Muscle layer of duodenum (tissue), 2 donors: ENCODE measurements around the gene FBXO31.
A peak's percentile ranks its signal among the peaks of the same experiment; 100 is the strongest.

Experiments
- H3K27ac ChIP-seq: one replicate; pipeline ENCODE4 v1.7.0; 2013; ENCODE audit warnings: mild to moderate bottlenecking, low read length
- H3K27me3 ChIP-seq: one replicate; pipeline ENCODE4 v1.7.0; 2013; ENCODE audit warnings: low read depth, mild to moderate bottlenecking, control low read depth, low read length
- H3K36me3 ChIP-seq, 2 donors: one replicate each; pipeline ENCODE4 v1.7.0; 2013; ENCODE audit warnings: low read length in 2 of 2, control low read depth in 1 of 2, mild to moderate bottlenecking in 1 of 2; ENCODE audit not compliant: insufficient read depth in 2 of 2, control insufficient read depth in 1 of 2
- H3K4me1 ChIP-seq, 2 donors: one replicate each; pipeline ENCODE4 v1.7.0; 2013; ENCODE audit warnings: low read length in 2 of 2, mild to moderate bottlenecking in 2 of 2, control low read depth in 1 of 2, moderate library complexity in 1 of 2; ENCODE audit not compliant: insufficient read depth in 2 of 2, control insufficient read depth in 1 of 2
- H3K4me3 ChIP-seq, 2 donors: one replicate each; pipeline ENCODE4 v1.7.0; 2013; ENCODE audit warnings: low read length in 2 of 2, low read depth in 1 of 2, mild to moderate bottlenecking in 1 of 2
- H3K9me3 ChIP-seq, 2 donors: one replicate each; pipeline ENCODE4 v1.7.0; 2013; ENCODE audit warnings: low read length in 2 of 2, control low read depth in 1 of 2, mild to moderate bottlenecking in 1 of 2; ENCODE audit not compliant: control insufficient read depth in 1 of 2
- donor health status: healthy.

Gene FBXO31

GRCh38 chr16:87321336-87322107 is 62.1 kb downstream of the FBXO31 start:
- H3K4me3 ChIP-seq: no peak overlapping the region
- no peaks in the 10 kb centered on the region for H3K9me3 ChIP-seq
- H3K27me3 ChIP-seq: no peaks in the 10 kb centered on the region
- H3K27ac ChIP-seq: no peak overlapping the region
- peaks cover 0 to 16% of the 10 kb centered on the region in 2 donors for H3K4me1 ChIP-seq
- peaks cover 0 to 2% of the 10 kb centered on the region in 2 donors for H3K36me3 ChIP-seq

DNA sequence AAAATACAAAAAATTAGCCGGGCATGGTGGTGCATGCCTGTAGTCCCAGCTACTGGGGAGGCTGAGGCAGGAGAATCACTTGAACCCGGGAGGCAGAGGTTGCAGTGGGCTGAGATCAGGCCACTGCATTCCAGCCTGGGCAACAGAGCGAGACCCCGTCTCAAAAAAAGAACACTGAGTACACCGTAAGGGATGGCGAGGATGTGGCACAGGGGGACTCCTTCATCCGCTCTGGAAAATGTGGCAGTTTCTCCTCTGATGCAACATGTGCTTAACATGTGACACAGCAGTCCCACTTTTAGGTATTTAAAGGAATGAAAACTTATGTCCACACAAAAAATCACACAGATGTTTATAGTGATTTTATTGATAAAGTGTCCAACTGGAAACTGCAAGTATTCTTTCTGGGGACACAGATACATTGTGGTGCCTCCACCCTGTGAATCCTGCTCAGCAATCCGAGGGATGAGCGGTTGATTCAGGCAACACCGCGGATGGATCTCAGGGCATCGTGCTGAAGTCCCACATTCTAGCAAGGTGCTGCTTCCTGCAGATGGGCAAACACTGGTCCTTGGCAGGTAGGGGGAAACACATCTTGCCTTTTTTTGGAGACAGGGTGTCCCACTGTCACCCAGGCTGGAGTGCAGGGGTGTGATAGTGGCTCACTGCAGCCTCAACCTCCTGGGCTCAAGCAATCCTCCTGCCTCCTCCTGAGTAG is 62.9 kb downstream of the FBXO31 start:
- Histone ChIP-seq H3K36me3 (peaks cover 0 to 2% of the 10 kb centered on the region in 2 donors), H3K9me3 (no peaks in the 10 kb centered on the region), H3K4me3 (no peak overlapping the region), H3K27me3 (no peaks in the 10 kb centered on the region), H3K4me1 (peaks cover 0 to 16% of the 10 kb centered on the region in 2 donors), H3K27ac (no peak overlapping the region)

DNA sequence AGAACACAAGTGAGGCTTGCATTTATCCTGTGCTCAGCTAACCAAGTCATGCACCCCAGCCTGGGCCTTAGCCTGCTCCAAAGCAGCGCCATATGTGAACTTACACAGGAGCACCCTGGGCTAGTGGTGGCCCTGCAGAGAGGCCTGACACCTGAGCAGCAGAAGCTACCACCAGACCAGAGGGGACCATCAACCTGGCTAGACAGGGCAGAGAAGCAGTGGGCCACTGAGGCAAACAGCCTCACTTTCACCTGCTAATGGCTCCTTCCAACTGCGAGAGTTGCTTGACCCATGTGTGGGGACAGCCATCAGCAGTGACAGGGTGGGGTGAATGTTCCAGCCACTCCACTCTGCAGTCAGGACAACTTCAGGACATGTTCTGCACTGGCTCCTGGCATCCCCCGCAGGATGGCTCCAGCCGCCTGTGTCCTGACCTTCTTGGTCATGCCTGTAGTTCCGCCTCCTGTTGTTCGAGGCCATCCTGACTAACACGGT is 63.5 kb downstream of the FBXO31 start:
- no peak overlapping the region for H3K27ac ChIP-seq
- H3K27me3 ChIP-seq: no peaks in the 10 kb centered on the region
- H3K36me3 ChIP-seq: peaks cover 0 to 2% of the 10 kb centered on the region in 2 donors
- no peak overlapping the region for H3K4me3 ChIP-seq
- H3K4me1 ChIP-seq: peaks cover 0 to 15% of the 10 kb centered on the region in 2 donors
- no peaks in the 10 kb centered on the region for H3K9me3 ChIP-seq

GRCh38 chr16:87319011-87319410 is 64.6 kb downstream of the FBXO31 start:
- Histone ChIP-seq H3K27me3 (no peaks in the 10 kb centered on the region), H3K9me3 (no peaks in the 10 kb centered on the region), H3K4me1 (peaks cover 0 to 6% of the 10 kb centered on the region in 2 donors), H3K36me3 (peaks cover 0 to 2% of the 10 kb centered on the region in 2 donors), H3K4me3 (no peak overlapping the region), H3K27ac (no peak overlapping the region)

DNA sequence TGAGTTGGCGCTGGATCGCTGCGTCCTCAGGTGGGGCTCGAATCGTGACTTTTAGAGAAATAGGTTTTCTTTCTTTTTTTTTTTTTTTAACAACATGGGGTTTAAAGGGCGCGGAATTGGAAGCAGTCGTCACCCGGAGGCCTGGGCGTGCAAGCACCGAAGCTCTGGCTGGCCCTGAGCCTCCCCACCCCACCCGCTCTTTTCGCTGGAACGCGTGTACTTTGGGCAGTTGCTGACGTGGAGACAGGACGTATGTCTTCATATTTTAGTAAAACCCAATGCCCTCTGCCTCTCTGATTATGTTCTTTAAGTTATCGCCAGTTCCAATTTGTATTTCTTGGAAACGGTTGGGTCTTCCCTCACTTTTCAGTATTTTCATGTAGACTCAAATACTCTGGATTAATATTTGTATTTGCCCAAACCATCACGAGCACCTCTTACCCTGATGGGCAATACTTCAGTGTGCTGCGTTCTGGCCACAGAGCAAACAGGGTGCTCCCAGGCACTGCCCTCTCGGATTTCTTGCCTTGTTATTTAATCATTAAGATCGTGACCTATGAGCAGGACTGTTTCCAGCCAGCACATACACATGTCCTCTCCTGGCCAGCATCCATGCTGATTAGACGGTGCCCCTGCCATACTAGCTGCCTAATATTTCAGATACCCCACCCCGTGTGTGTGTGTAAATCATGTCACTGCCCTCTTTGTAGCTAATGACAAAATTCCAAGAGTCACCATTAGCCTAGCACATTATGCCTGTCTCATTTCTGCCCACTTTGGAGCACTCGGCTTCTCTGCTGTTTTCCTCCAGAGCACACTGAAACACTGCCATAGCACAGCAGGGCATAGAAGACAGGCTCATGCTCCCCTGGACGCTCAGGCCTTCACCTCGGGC is 65.6 kb downstream of the FBXO31 start:
- peak overlapping the region; percentile 75 to 94 for H3K4me3 ChIP-seq
- H3K9me3 ChIP-seq: no peaks in the 10 kb centered on the region
- H3K27ac ChIP-seq: peak overlapping the region; percentile 89
- no peaks in the 10 kb centered on the region for H3K27me3 ChIP-seq
- peaks cover 0 to 2% of the 10 kb centered on the region in 2 donors for H3K36me3 ChIP-seq
- H3K4me1 ChIP-seq: peaks cover 0 to 6% of the 10 kb centered on the region in 2 donors

GRCh38 chr16:87316923-87317749 is 66.4 kb downstream of the FBXO31 start, which contains the start of gene C16orf95:
C16orf95 (minus strand) TSS chr16:87317392; CDS start chr16:87317242, 150 bp downstream.
- peaks cover 0 to 2% of the 10 kb centered on the region in 2 donors for H3K36me3 ChIP-seq
- no peaks in the 10 kb centered on the region for H3K9me3 ChIP-seq
- H3K4me3 ChIP-seq: peak within 1 kb of the TSS; percentile 75 to 94
- H3K27ac ChIP-seq: peak within 1 kb of the TSS; percentile 89
- peaks cover 0 to 6% of the 10 kb centered on the region in 2 donors for H3K4me1 ChIP-seq
- no peaks in the 10 kb centered on the region for H3K27me3 ChIP-seq

DNA sequence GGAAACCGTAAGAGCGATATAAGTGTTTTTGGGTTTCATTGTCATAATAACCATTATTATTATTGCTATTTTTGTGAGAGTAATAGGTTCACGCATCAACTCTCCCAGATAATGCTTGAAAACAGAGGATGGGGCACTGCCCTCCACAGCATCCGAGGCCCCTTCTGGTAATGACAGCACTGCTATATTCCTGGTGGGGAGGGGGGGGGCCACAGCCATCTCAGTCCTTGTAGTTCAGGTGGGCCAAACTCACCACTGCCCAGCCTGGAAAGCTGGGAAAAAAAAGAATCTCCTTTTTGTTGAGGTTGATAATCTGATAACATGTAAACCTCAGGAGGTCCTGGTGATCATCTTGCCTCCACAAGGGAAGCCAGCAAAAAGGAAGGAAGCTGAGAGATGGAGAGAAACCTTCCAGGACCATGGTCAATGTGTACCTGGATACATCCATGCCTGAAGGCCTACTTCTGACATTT is 67.1 kb downstream of the FBXO31 start:
- Histone ChIP-seq H3K27me3 (no peaks in the 10 kb centered on the region), H3K36me3 (peaks cover 0 to 2% of the 10 kb centered on the region in 2 donors), H3K4me3 (peak overlapping the region; percentile 75 to 94), H3K27ac (peak overlapping the region; percentile 89), H3K4me1 (peaks cover 0 to 6% of the 10 kb centered on the region in 2 donors), H3K9me3 (no peaks in the 10 kb centered on the region)

- H3K4me1 ChIP-seq: peaks cover 0 to 6% of the 10 kb centered on the region in 2 donors
- no peaks in the 10 kb centered on the region for H3K9me3 ChIP-seq
- H3K36me3 ChIP-seq: no peaks in the 10 kb centered on the region
- H3K4me3 ChIP-seq: no peak overlapping the region
- no peaks in the 10 kb centered on the region for H3K27me3 ChIP-seq
- H3K27ac ChIP-seq: no peak overlapping the region
These were observed 68.6 kb downstream of the FBXO31 start for GRCh38 chr16:87314990-87315420.

GRCh38 chr16:87312008-87312407 is 71.6 kb downstream of the FBXO31 start:
- H3K36me3 ChIP-seq: no peaks in the 10 kb centered on the region
- H3K27me3 ChIP-seq: no peaks in the 10 kb centered on the region
- no peak overlapping the region for H3K4me3 ChIP-seq
- peaks cover 0 to 5% of the 10 kb centered on the region in 2 donors for H3K9me3 ChIP-seq
- H3K4me1 ChIP-seq: no peaks in the 10 kb centered on the region
- H3K27ac ChIP-seq: no peak overlapping the region

DNA sequence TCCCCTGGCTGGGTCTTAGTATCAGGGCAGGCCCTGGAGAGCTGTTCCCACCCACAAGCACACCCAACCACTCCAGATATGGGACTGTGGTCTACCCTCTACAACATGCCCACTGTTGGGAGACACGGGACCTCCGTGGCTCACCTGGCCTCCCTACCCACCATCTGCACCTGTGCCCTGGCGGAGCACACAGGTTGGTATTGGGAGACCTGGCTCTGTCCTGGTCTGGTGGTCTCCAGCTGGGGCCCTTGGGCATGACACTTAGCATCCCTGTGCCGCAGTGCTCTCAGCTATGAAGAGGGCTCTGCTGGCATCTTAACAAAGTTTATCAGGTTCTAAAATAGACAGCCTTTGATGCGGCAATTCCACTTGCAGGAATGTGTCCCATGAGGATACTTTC is 72.2 kb downstream of the FBXO31 start:
- H3K27ac ChIP-seq: no peak overlapping the region
- H3K4me3 ChIP-seq: no peak overlapping the region
- H3K9me3 ChIP-seq: peaks cover 0 to 5% of the 10 kb centered on the region in 2 donors
- H3K36me3 ChIP-seq: no peaks in the 10 kb centered on the region
- H3K4me1 ChIP-seq: no peaks in the 10 kb centered on the region
- H3K27me3 ChIP-seq: no peaks in the 10 kb centered on the region
